Right cardiac atrium (tissue), 5 donors: Measurements from ENCODE around the gene CCDC134. TPM values are rescaled to one million over a fixed set of nuclear protein-coding genes. Genes with fewer than 3 reads are reported as not detected.

Source experiments
- ATAC-seq, 2 donors: fragments of 200-7000 bp; cut with Tn5 transposase; one replicate each; pipeline versions ENCODE4 v1.8.0 to v1.9.1; 2020; ENCODE audit warnings: moderate library complexity in 2 of 2, mild to moderate bottlenecking in 1 of 2
- DNase-seq, 3 donors: peaks; one replicate each; pipeline ENCODE4 v3.0.0-alpha.2; 2020
- H3K27ac ChIP-seq: one replicate; pipeline ENCODE4 v1.5.1; 2013; ENCODE audit warnings: mild to moderate bottlenecking, low read length, control low read depth, moderate library complexity
- H3K27me3 ChIP-seq: one replicate; pipeline ENCODE4 v1.6.1; 2013; ENCODE audit not compliant: control insufficient read depth, insufficient read depth
- H3K4me1 ChIP-seq: one replicate; pipeline ENCODE4 v1.6.1; 2013; ENCODE audit warnings: low read length; ENCODE audit not compliant: control insufficient read depth, insufficient read depth
- H3K4me3 ChIP-seq: one replicate; pipeline ENCODE4 v1.5.1; 2013; ENCODE audit warnings: low read length, control low read depth
- H3K9me3 ChIP-seq: one replicate; pipeline ENCODE4 v1.6.1; 2013; ENCODE audit warnings: low read length; ENCODE audit not compliant: control insufficient read depth
- WGBS: extraction: QIAGEN DNeasy Blood & Tissue Kit; methylation state at CpG from one replicate; pipeline ENCODE4 v1.1.7; 2013; 5-methylcytosine and 5-hydroxymethylcytosine counted together
- intact Hi-C, 4 donors: fragments of 100-400 bp; cut with DNase I; formaldehyde crosslinking; loops; one replicate each; pipeline versions ENCODE4 v1.11.0 to v1.14.0; 2022 to 2023
- polyA plus RNA-seq: library from polyadenylated mRNA; stranded (reverse); fragments of 200-250 nt; gene quantifications from one replicate; pipeline ENCODE4 v1.2.3, GENCODE V29; 2013
- total RNA-seq, 4 donors: library from RNA; stranded (reverse); fragmentation: NEBNext Ultra II Directional; extraction: Animal tissue kit (Norgen Biotek cat#: 25700); gene quantifications; one replicate each; pipeline ENCODE4 v1.2.1, GENCODE V29; 2021
- donor health status: healthy with polysubstance abuse.
- donor health status: DM: no; HTN: yes; CAD: no.
- donor health status: DM: no; HTN: no; CAD: no.
- donor health status: DM: no; HTN: yes; CAD: no; lungs with severe emphysema.
- donor health status: DM: yes; HTN: yes; CAD: no.

CCDC134 gene
- total and polyA plus RNA-seq, 5 donors: 2.2 to 6.6 (median 4.8) TPM

- Histone ChIP-seq H3K27me3 (no peaks in the 10 kb centered on the region), H3K4me1 (no peaks in the 10 kb centered on the region), H3K4me3 (no peak overlapping the region), H3K27ac (no peak overlapping the region), H3K9me3 (no peaks in the 10 kb centered on the region)
- DNase-seq (no peak), ATAC-seq (no peak)
- 87% methylated on average over 2 of the region's 2 CpGs for WGBS
- intact Hi-C loops: no loop called here
Observed at GRCh38 chr22:41787331-41787730, 13.1 kb upstream of the CCDC134 start.

GRCh38 chr22:41793871-41794270 lies 6.6 kb upstream of the CCDC134 start:
- Histone ChIP-seq H3K4me3 (no peak overlapping the region), H3K9me3 (no peaks in the 10 kb centered on the region), H3K27ac (no peak overlapping the region), H3K27me3 (no peaks in the 10 kb centered on the region), H3K4me1 (no peaks in the 10 kb centered on the region)
- WGBS: 96% methylated on average over 3 of the region's 3 CpGs
- intact Hi-C loops: no loop called here
- DNase-seq (no peak), ATAC-seq (no peak)

- H3K9me3 ChIP-seq: no peaks in the 10 kb centered on the region
- no peak overlapping the region for H3K27ac ChIP-seq
- 97% methylated on average over 2 of the region's 2 CpGs for WGBS
- ATAC-seq (no peak), DNase-seq (no peak)
- H3K4me1 ChIP-seq: peaks cover 8% of the 10 kb centered on the region
- no peaks in the 10 kb centered on the region for H3K27me3 ChIP-seq
- no peak overlapping the region for H3K4me3 ChIP-seq
- intact Hi-C loops: no loop called here
Observed at GRCh38 chr22:41798736-41799135, 1.7 kb upstream of the CCDC134 start.

GRCh38 chr22:41799486-41800347 lies 762 bp upstream of the CCDC134 start:
- ATAC-seq (peak; percentile 63 to 74), DNase-seq (peak; percentile 41 to 75 (median 70))
- Histone ChIP-seq H3K27ac (peak overlapping the region; percentile 80), H3K4me1 (peaks cover 8% of the 10 kb centered on the region), H3K9me3 (no peaks in the 10 kb centered on the region), H3K27me3 (no peaks in the 10 kb centered on the region), H3K4me3 (peak overlapping the region; percentile 82)
- WGBS: 13% methylated on average over 38 of the region's 38 CpGs
- intact Hi-C loops: loop anchor here in 1 of 4 donors (10.0 kb wide), 1 partner anchor 55 kb away; no protein-coding TSS in a partner anchor

- DNase-seq: no peak
Observed at GRCh38 chr22:41801147-41801819, 804 bp downstream of the CCDC134 start.

GRCh38 chr22:41801886-41802285 lies 1.4 kb downstream of the CCDC134 start:
- Histone ChIP-seq H3K27ac (no peak overlapping the region), H3K4me1 (peaks cover 8% of the 10 kb centered on the region), H3K9me3 (no peaks in the 10 kb centered on the region), H3K4me3 (no peak overlapping the region), H3K27me3 (no peaks in the 10 kb centered on the region)
- ATAC-seq (no peak), DNase-seq (no peak)
- intact Hi-C loops: loop anchor here in 1 of 4 donors (10.0 kb wide), 1 partner anchor 57 kb away; no protein-coding TSS in a partner anchor
- WGBS: 77% methylated on average over 2 of the region's 2 CpGs

More at GRCh38 chr22:41801147-41801819, 804 bp downstream of the CCDC134 start:
- ATAC-seq: no peak
- 37% methylated on average over 4 of the region's 4 CpGs for WGBS
- Histone ChIP-seq H3K27me3 (no peaks in the 10 kb centered on the region), H3K9me3 (no peaks in the 10 kb centered on the region), H3K4me3 (peak overlapping the region; percentile 82), H3K4me1 (peaks cover 8% of the 10 kb centered on the region), H3K27ac (no peak overlapping the region)
- intact Hi-C loops: loop anchor here in 1 of 4 donors (10.0 kb wide), 1 partner anchor 56 kb away; no protein-coding TSS in a partner anchor

- H3K4me1 ChIP-seq: peaks cover 4% of the 10 kb centered on the region
- H3K4me3 ChIP-seq: no peak overlapping the region
- no peak for ATAC-seq
- no peak overlapping the region for H3K27ac ChIP-seq
- DNase-seq: no peak
- intact Hi-C loops: loop anchor here in 1 of 4 donors (10.0 kb wide), 1 partner anchor 61 kb away; no protein-coding TSS in a partner anchor
- H3K9me3 ChIP-seq: no peaks in the 10 kb centered on the region
- H3K27me3 ChIP-seq: no peaks in the 10 kb centered on the region
Observed at GRCh38 chr22:41805639-41806038, 5.2 kb downstream of the CCDC134 start.

GRCh38 chr22:41808400-41808799 lies 7.9 kb downstream of the CCDC134 start:
- ATAC-seq (no peak), DNase-seq (no peak)
- H3K9me3 ChIP-seq: no peaks in the 10 kb centered on the region
- WGBS: 76% methylated on average over 6 of the region's 6 CpGs
- no peaks in the 10 kb centered on the region for H3K27me3 ChIP-seq
- H3K4me3 ChIP-seq: no peak overlapping the region
- H3K4me1 ChIP-seq: no peaks in the 10 kb centered on the region
- H3K27ac ChIP-seq: no peak overlapping the region
- intact Hi-C loops: loop anchor here in 1 of 4 donors (10.0 kb wide), 1 partner anchor 64 kb away; no protein-coding TSS in a partner anchor

- WGBS: 94% methylated on average over 12 of the region's 12 CpGs
- Histone ChIP-seq H3K9me3 (no peaks in the 10 kb centered on the region), H3K4me1 (no peaks in the 10 kb centered on the region), H3K4me3 (no peak overlapping the region), H3K27me3 (no peaks in the 10 kb centered on the region), H3K27ac (no peak overlapping the region)
- intact Hi-C loops: no loop called here
- DNase-seq (no peak), ATAC-seq (peak in 1 of 2 donors; percentile 35)
Observed at GRCh38 chr22:41810022-41810421, 9.5 kb downstream of the CCDC134 start.

- Histone ChIP-seq H3K9me3 (no peaks in the 10 kb centered on the region), H3K4me3 (no peak overlapping the region), H3K27ac (no peak overlapping the region), H3K27me3 (no peaks in the 10 kb centered on the region), H3K4me1 (no peaks in the 10 kb centered on the region)
- intact Hi-C loops: no loop called here
- no peak for DNase-seq
- WGBS: 95% methylated on average over 16 of the region's 16 CpGs
- ATAC-seq: no peak
Observed at GRCh38 chr22:41812805-41813545, 12.5 kb downstream of the CCDC134 start.
